Muscle layer of duodenum (tissue), 2 donors: ENCODE data around the gene EPHB6.

Experiments
- H3K27ac ChIP-seq: one replicate; pipeline ENCODE4 v1.7.0; 2013; ENCODE audit warnings: mild to moderate bottlenecking, low read length
- H3K27me3 ChIP-seq: one replicate; pipeline ENCODE4 v1.7.0; 2013; ENCODE audit warnings: low read depth, mild to moderate bottlenecking, control low read depth, low read length
- H3K36me3 ChIP-seq, 2 donors: one replicate each; pipeline ENCODE4 v1.7.0; 2013; ENCODE audit warnings: low read length in 2 of 2, control low read depth in 1 of 2, mild to moderate bottlenecking in 1 of 2; ENCODE audit not compliant: insufficient read depth in 2 of 2, control insufficient read depth in 1 of 2
- H3K4me1 ChIP-seq, 2 donors: one replicate each; pipeline ENCODE4 v1.7.0; 2013; ENCODE audit warnings: low read length in 2 of 2, mild to moderate bottlenecking in 2 of 2, control low read depth in 1 of 2, moderate library complexity in 1 of 2; ENCODE audit not compliant: insufficient read depth in 2 of 2, control insufficient read depth in 1 of 2
- H3K4me3 ChIP-seq, 2 donors: one replicate each; pipeline ENCODE4 v1.7.0; 2013; ENCODE audit warnings: low read length in 2 of 2, low read depth in 1 of 2, mild to moderate bottlenecking in 1 of 2
- H3K9me3 ChIP-seq, 2 donors: one replicate each; pipeline ENCODE4 v1.7.0; 2013; ENCODE audit warnings: low read length in 2 of 2, control low read depth in 1 of 2, mild to moderate bottlenecking in 1 of 2; ENCODE audit not compliant: control insufficient read depth in 1 of 2
- donor health status: healthy.

Gene EPHB6

GRCh38 chr7:142883571-142884285 lies 28.9 kb downstream of the EPHB6 start:
- H3K27me3 ChIP-seq = peaks cover 3% of the 10 kb centered on the region
- no peaks in the 10 kb centered on the region for H3K4me1 ChIP-seq
- no peaks in the 10 kb centered on the region for H3K9me3 ChIP-seq
- H3K4me3 ChIP-seq = no peak overlapping the region
- no peaks in the 10 kb centered on the region for H3K36me3 ChIP-seq
- no peak overlapping the region for H3K27ac ChIP-seq

DNA sequence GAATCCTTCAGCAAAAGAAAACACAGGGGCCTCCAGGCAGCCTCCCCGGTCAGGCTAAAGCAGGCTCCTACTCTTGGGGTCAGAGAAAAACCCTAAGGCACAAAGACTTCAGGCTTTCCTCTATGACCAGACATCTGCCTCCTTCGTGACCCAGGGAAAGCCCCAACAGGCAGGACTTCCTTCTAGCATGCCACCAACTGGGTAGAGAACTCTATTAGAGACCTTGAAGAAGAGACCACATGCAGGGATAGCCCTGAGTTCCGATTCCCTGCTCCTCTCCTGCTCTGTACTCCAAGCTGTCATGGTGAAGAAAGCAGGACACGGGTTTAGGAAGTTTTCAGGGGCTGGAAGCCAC lies 29.4 kb downstream of the EPHB6 start:
- Histone ChIP-seq H3K27me3 (peaks cover 3% of the 10 kb centered on the region), H3K27ac (no peak overlapping the region), H3K36me3 (no peaks in the 10 kb centered on the region), H3K4me3 (no peak overlapping the region), H3K9me3 (no peaks in the 10 kb centered on the region), H3K4me1 (no peaks in the 10 kb centered on the region)

GRCh38 chr7:142885311-142886230 lies 30.7 kb downstream of the EPHB6 start, which contains the start of gene TRPV6:
Gene TRPV6 (minus strand): TSS chr7:142885745.
- H3K4me3 ChIP-seq = no peak within 1 kb of the TSS
- H3K36me3 ChIP-seq = no peaks in the 10 kb centered on the region
- H3K27ac ChIP-seq = no peak within 1 kb of the TSS
- H3K9me3 ChIP-seq = no peaks in the 10 kb centered on the region
- peaks cover 3% of the 10 kb centered on the region for H3K27me3 ChIP-seq
- H3K4me1 ChIP-seq = no peaks in the 10 kb centered on the region

- Histone ChIP-seq H3K27ac (no peak overlapping the region), H3K4me3 (no peak overlapping the region), H3K27me3 (peaks cover 3% of the 10 kb centered on the region), H3K4me1 (no peaks in the 10 kb centered on the region), H3K9me3 (no peaks in the 10 kb centered on the region), H3K36me3 (no peaks in the 10 kb centered on the region)
Observed at GRCh38 chr7:142886866-142887265, 32.0 kb downstream of the EPHB6 start.

DNA sequence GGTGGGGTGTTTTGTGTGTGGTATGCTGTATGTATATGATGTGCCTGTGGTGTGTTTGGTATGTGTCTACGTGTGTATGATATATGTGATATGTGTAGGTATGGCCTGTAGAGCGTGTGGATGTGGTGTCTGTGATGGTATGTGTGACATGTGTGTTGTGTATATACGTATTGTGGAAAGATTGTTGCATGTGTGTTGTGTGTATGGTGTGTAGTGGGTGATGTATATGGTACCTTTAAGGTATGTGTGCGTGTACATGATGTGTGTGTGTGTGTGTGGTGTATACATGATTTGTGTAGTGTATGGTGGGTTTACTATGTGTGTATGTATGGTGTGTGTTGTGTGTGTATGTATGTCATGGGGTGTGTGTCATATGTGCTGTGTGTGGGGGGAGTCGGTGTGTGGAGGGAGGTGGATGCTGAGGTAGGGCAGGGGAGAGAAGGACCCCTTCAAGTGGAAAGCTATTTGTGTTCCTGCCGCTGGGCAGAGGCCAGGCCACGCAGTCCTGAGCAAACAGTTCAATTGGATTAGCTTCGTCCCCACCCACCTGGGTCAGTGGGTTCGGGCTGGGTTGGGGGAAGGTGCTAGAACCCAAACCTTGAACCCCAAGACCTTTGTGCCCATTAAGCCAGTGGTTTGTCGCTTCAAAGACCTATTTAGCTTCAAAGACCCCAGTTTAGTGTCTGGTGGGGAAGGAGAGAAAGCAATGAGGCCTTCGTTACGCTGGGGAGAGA lies 32.6 kb downstream of the EPHB6 start:
- no peak overlapping the region for H3K27ac ChIP-seq

DNA sequence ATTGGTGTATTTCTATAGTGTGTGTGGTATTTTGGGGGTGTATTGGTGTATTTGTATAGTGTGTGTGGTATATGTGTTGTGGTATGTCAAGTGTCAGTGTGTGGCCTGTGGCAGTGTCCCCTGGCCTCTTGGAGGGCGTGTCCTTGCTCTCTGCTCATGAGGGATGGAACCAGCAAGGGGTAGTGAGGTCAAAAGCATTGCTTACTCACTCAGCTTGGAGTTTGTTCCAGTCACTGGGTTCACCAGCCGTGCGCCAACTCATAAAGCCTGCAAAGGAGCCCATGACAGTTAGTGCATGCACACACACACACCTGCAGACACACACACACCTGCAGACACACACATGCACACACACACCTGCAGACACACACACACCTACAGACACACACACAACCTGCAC lies 34.9 kb downstream of the EPHB6 start:
- peaks cover 3% of the 10 kb centered on the region for H3K27me3 ChIP-seq
- no peaks in the 10 kb centered on the region for H3K36me3 ChIP-seq
- H3K4me3 ChIP-seq = no peak overlapping the region
- no peaks in the 10 kb centered on the region for H3K9me3 ChIP-seq
- no peaks in the 10 kb centered on the region for H3K4me1 ChIP-seq
- no peak overlapping the region for H3K27ac ChIP-seq

More for the DNA sequence above, 32.6 kb downstream of the EPHB6 start:
- H3K36me3 ChIP-seq = no peaks in the 10 kb centered on the region
- H3K4me3 ChIP-seq = no peak overlapping the region
- no peaks in the 10 kb centered on the region for H3K9me3 ChIP-seq
- no peaks in the 10 kb centered on the region for H3K4me1 ChIP-seq
- H3K27me3 ChIP-seq = peaks cover 3% of the 10 kb centered on the region

GRCh38 chr7:142890874-142891485 lies 36.1 kb downstream of the EPHB6 start:
- H3K4me3 ChIP-seq = no peak overlapping the region
- no peaks in the 10 kb centered on the region for H3K9me3 ChIP-seq
- H3K36me3 ChIP-seq = no peaks in the 10 kb centered on the region
- H3K27ac ChIP-seq = no peak overlapping the region
- peaks cover 3% of the 10 kb centered on the region for H3K27me3 ChIP-seq
- H3K4me1 ChIP-seq = no peaks in the 10 kb centered on the region

- Histone ChIP-seq H3K27me3 (peaks cover 2% of the 10 kb centered on the region), H3K9me3 (no peaks in the 10 kb centered on the region), H3K4me1 (no peaks in the 10 kb centered on the region), H3K4me3 (no peak overlapping the region), H3K36me3 (no peaks in the 10 kb centered on the region), H3K27ac (no peak overlapping the region)
Observed at GRCh38 chr7:142891490-142892082, 36.7 kb downstream of the EPHB6 start.

DNA sequence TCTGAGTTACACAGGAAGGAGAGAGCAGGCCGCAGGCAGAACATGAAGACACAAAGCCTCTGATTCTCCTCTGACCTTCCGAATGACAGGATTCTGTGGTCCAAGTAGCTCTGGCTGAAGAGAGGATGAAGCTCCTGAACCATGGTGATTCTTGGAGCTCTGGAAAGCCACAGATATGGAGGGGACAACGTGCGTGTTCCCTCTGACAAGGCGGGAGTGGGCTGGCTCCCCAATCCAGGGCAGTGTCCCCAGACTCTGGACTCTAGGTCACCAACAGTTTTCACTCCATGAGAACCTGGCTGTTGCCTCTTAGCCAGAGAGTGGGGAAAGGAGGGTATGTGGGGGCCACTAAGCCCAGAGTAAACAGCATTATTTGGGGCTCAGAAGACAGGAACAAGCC lies 38.1 kb downstream of the EPHB6 start:
- H3K27me3 ChIP-seq = no peaks in the 10 kb centered on the region
- H3K9me3 ChIP-seq = no peaks in the 10 kb centered on the region
- no peak overlapping the region for H3K4me3 ChIP-seq
- no peaks in the 10 kb centered on the region for H3K36me3 ChIP-seq
- H3K27ac ChIP-seq = no peak overlapping the region
- H3K4me1 ChIP-seq = no peaks in the 10 kb centered on the region

- Histone ChIP-seq H3K36me3 (no peaks in the 10 kb centered on the region), H3K27ac (no peak overlapping the region), H3K4me3 (no peak overlapping the region), H3K9me3 (no peaks in the 10 kb centered on the region), H3K4me1 (no peaks in the 10 kb centered on the region), H3K27me3 (no peaks in the 10 kb centered on the region)
Observed at GRCh38 chr7:142894112-142894984, 39.5 kb downstream of the EPHB6 start.
